Eye (tissue), 1 donor: ENCODE data around the gene PDE4D.
"Not testable (repeated sequence)": the region's sequence is repeated elsewhere in the genome, so short reads cannot be mapped to it uniquely, and the experiment has no call there.

ENCODE experiments used
- DNase-seq: peaks from one replicate; pipeline ENCODE4 v3.0.0-alpha.2; 2015

Gene PDE4D

DNA sequence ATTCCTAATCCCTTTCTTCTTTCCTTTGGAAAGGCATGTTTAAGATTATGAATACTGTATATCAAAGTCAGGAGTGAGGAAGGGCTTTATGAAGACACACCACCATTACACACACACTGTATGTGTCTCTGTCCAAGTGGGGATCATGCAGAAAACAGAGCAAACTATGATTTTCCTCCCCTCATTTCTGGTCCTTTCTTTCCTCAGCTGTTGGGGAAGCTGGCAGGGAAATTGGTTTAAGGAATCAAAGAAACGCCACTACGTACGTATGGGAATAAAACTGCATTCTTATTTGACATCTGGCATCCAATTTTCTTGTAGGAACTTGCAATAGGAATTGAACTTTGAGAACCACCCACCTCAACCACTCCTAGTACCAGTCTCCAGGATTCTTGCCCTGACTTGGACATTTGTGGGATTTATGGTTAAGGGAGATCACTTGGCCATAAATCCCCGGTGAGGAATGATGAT, 125.8 kb downstream of the PDE4D start:
- no peak for DNase-seq

DNA sequence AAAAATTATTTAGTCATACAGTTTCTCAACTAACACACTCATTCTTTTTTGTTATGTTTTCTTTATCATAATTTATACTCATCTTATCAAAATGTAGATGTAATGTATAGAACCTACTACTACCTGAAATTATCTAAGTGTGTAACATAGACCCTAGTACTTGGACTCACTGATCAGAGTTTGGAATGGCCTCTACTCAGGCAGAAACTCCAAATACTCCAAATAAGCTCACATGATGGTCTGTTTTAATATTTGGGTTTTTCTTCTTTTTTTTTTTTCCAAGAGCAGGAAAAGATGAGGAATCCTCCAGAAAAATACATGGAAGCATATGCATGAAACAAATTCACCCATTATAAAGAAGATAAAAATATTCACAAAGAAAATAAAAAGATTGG, 126.3 kb downstream of the PDE4D start:
- no peak for DNase-seq

DNA sequence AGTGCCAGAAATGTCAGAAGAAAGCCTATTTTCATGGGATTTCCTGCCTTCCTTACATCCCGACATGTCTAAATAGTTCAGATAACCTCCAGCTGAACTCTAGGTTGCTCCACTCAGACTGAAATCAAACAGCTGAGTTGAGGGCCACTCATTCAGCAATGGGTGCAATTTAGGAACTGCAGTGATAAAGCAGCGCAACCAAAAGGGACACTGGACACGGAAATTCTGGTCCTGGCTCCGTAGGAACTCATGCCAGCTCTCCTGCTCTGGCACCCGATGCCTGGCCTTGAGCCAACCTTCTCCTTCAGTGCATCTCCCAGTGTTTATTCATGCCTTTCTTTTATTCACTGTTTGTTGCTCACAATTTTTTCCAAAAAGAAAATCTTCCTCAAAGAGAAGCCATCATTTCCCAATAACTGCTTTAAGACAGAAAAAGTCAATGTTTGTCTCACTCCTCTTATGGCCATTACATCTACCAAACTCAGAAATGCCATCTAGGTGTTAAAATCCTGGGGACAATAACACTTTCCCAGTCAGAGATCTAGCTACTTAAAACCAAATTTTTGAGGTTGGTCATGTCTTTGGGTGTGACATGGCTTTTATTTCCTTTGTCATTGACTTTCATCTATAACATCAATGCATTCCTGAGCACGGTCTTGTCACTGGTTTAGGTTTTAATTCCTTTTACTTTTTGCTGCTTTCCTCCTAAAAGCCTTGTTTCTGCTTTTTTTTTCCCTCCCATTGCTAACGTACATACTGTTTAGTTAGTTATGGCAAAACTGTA, 126.9 kb downstream of the PDE4D start:
- DNase-seq = peak; percentile 42

DNA sequence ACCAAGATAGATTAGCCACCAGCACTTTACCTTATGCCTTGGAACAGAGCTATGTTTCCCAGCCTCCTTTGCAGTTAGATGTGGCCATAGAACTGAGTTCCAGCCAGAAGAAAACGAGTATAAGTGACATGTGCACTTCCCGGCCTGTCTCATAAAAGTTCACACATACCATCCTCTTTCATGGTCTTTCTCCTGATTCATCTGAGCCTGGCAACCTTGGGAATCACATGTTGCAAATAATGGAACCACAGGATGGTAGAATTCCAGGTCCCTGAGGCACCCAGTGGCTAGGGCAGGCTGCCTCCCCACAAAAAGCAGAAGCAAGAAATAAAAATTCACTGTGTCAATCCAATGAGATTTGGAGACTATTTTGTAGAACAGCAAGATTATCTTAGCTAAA, 128.1 kb downstream of the PDE4D start:
- no peak for DNase-seq

DNA sequence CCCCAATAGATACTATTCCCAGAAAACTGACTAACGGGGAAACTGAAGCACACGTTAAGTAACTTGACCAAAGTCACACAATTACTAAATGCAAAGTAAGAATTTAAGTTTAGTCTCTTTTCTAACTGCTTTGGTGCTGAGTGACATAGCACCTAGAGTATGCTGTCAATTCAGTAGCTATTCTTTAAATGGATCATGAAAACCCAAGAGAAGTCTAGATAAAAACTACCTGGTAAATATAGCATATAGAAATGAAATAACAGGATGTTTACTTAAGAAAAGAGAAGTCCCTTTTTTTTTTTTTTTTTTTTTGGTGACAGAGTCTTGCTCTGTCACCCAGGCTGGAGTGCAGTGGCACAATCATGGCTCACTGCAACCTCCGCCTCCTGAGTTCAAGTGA, 129.2 kb downstream of the PDE4D start:
- no peak for DNase-seq

DNA sequence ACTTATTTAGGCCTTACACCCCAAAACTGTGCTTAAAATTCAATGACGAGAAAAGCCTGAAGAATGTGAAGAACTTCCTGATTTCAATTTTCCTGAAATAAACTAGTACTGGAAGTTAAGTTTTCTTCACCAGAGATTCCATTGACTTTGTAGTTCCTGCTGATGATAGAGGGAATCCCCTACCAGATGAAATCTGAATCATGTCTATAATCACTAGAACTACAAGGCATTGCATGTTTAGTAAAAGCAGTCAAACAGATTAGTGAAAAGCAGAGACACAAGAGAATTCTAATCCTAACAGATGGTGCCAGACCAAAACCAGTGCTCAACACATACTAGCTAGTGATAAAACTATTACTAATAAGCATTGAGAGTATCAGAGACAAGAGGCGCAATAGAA, 130.0 kb downstream of the PDE4D start:
- no peak for DNase-seq

DNA sequence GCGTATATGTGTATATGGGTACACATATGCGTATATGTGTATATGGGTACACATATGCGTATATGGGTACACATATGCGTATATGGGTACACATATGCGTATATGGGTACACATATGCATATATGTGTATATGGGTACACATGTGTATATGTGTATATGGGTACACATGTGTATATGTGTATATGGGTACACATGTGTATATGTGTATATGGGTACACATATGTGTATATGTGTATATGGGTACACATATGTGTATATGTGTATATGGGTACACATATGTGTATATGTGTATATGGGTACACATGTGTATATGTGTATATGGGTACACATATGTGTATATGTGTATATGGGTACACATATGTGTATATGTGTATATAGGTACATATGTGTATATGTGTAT, 131.3 kb downstream of the PDE4D start:
- DNase-seq = not testable (repeated sequence)

DNA sequence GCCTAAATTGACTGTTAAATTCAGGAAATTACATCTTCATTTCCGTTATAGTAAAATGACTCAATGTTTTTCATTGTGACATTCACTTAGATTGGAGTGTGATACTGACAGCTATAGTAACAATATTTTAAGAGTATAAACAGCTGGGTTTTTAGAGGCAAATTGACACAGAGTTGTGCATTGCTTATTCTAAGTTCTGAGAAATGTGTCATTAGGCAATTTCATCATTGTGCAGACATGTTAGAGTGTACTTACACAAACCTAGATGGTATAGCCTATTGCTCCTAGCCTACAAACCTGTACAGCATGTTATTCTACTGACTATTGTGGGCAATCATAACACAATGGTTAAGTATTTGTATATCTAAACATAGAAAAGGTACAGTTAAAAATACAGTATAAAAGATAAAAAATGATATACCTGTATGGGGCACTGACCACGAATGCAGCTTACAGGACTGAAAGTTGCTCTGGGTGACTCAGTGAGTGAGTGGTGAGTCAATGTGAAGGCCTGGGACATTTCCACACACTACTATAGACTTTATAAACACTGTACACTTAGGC, 132.7 kb downstream of the PDE4D start:
- DNase-seq = no peak

DNA sequence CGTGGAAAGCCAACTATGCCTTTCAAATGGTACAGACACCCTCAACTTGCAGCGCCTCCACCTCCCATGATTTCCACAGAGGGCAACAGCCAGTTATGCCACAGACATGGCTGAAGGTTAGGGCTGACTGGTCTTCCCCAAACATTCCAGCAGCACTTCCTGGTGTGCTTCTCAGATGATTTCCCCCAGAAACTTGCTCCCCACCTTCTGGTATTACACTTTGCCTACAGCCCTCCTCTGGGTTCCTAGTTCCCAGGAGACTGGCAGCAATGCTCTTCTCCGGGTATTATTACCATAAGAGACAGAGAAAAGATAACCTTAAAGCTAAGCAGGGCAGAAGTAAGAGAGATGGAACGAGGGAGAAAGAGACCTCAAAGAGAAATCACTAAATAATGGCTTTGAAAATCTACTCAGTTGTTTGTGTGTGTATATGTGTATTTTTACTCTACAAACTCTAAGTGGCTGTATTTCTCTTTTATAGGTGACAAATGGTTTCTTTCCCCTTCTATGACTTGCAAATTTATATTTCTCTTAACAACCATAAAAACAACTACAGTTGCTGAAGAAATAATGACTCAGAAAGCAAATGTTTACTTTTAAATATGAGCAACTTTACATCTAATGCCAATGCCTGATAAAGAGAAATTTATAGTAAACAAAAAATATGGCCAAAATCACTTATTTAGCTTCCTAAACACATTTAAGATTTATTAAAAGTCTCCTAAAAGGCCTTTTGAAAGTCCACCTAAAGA, 133.8 kb downstream of the PDE4D start:
- no peak for DNase-seq

DNA sequence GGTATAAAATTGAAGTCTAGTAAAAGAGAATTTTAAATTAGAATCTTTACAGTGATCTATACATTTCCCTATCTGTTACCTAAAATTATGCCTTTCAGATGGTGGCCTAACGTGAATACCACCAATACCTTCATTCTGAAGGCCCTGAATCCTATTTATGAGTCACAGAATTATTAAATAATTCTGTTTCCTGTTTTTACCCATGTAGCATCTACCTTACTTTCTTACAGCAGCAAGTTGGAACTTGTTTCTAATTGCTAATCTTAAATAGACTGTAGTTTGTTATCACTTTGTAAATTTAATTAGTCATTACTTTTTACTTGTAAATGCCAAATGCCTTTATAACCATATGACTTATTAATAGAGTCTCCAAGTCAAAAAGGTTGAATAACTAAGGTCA, 135.0 kb downstream of the PDE4D start:
- no peak for DNase-seq

DNA sequence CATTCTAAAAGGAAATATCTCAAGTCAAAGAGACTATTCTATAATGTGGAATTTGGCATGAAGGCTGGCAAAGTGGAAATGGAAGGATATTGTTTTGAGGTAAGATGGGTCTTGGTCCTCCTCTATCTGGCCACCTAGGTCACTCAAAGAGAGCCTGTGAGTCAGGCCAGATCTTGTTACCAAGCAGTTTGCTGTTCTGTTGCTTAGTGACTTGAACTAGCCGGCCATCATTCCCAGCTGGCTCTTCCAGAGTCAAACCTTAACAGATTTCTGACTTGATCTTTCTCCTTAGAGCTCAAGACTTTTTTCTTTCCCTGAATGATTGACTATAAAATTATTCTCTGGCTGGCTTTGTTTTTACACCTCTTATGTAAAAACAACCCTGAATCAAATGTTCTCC, 136.1 kb downstream of the PDE4D start:
- DNase-seq = no peak

DNA sequence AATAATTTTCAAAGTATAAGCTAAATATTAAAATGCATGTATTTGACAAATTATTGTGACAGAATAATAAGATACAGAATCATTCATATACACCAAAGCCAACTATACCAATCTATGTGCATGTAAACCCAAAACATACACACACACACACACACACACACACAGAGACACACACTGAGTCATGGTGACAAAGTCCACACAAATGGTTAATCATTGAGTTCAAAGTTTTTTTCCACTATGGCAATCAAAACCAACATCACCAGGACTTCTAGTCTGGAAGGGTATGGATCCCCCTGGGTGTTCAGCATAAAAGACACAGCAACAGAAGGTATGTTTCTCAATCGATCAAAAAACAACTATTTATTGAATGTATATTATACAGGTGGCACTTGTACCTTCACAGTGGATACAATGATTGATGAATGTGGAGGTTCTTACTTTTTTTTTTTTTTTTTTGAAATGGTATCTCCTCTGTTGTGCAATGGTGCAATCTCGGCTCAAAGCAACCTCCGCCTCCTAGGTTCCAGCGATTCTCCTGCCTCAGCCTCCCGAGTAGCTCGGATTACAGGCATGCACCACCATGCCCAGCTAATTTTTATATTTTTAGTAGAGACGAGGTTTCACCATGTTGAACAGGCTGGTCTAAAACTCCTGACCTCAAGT, 137.0 kb downstream of the PDE4D start:
- DNase-seq = no peak

DNA sequence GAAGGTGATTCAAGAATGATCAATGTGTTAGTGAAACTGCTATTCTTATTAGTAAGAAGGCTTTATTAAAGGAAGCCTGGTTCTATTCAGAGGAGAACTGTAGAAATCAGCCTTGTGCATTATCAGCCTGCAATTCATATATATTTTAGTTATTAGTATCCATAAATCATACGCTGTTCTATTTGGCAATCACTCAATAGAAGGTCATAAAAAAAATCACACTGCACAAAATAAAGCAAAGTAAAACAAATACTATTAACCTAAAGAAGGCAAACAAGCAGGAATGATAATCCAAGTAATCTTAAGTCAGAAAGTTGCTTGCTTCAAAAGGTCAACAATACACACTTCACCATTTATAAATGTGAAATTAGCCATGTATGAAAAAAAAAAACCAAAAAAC, 138.1 kb downstream of the PDE4D start:
- no peak for DNase-seq

DNA sequence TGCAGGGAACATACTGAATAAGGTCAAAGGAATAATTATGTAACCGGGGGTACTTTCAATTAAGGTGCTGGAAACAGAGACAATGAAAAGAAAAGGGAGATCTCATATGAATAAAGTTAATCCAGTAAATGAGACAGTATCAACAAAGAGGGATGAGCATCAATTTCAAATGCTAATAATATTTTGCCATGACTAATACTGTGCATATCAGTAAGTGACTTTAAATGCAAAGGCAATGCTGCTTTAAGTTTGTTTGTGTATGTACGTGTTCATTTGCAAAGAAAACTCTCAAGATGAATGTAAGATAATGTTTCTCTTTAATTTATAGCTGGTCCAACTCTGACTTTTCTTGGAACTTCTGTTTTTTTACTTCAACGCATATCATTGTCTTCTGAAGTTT, 139.9 kb downstream of the PDE4D start:
- no peak for DNase-seq

DNA sequence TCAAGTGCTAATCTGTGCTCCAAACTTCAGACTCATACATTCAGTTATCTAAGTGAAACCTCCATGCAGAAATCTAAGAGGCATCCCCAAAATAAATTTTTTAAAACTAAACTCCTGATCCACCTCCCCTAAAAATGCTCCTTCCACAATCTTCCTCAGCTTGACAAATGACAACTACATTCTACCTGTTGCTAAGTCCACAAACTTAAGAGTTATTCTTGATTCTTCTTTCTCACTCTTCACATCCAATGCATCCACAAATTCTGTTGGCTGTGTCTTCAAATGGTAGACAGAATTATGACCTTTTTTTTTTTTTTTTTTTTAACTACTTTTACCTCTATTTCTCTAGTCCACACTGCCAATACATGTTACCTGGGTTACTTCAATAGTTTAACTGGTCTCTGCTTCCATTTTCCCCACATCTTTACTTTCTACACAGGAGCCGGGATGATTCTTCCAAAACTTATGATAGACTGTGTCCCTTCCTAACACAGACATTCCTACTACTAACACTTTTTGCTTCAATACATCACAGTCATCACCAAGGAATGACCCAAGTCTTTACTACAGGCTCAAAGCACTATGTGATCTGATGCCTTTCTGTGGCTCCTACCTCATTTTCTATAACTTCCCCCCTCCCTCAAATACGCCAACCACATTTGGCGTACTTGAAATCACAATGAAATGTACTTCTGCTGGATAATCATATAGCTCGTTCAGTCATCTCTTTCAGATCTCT, 143.6 kb downstream of the PDE4D start:
- DNase-seq = no peak

DNA sequence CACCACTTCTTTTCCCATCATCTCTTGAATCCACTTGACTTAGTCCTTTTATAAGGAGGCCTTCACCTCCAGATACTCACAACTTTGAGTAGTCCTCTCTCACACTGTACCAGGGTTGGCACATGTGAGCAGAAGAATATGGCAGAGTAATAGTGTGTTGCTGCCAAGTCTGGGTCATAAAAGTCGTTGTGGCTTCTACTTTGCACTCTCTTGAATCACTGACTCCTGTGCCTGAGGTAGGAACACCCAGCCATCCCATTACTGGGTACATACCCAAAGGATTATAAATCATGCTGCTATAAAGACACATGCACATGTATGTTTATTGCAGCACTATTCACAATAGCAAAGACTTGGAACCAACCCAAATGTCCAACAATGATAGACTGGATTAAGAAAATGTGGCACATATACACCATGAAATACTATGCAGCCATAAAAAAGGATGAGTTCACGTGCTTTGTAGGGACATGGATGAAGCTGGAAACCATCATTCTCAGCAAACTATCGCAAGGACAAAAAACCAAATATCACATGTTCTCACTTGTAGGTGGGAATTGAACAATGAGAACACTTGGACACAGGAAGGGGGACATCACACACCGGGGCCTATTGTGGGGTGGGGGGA, 145.4 kb downstream of the PDE4D start:
- DNase-seq = not testable (repeated sequence)

DNA sequence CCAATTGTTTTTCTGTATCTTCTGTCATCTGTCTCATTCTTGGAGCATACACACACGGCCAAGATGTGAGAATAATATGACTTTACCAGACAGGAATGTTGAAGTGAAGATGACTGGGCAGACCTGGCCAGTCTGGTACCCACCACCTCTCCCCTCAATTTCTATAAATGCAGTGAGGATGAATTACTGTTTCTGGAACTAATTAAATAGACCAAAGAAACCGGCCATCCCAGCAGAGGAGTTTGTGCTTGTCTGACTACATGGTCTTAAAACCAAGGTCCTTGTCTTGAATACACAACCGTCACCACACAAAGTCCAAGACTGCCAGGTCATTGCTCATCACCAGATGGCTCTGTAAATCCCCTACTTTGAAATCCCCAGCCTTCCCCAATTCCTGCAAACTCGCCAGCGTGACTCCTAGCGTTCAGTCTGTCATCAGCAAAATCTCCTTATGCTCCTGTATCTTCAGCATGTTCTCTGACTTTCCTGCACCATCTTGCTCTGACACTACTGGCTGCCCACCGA, 147.2 kb downstream of the PDE4D start:
- no peak for DNase-seq

DNA sequence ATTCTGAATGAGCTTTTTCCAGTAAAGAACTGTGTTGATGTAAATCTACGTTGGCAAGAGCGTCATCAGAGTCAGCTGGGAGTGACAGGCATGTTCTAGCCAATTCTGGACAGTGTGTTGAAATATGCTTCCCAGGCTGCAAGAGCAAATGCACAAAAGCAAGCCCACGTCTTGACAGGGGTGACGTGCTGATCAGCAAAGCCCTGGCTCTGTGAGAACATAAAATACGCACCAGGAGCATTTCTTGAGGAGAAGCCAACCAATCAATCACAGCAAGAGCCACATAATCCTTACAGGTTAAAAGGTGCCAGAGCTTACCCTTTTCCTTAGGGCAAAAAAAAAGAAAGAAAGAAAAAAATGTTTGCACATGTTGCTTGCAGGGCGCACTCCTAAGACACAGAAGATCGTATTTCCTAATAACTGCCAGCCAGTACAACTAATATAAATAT, 148.1 kb downstream of the PDE4D start:
- DNase-seq = peak; percentile 80

DNA sequence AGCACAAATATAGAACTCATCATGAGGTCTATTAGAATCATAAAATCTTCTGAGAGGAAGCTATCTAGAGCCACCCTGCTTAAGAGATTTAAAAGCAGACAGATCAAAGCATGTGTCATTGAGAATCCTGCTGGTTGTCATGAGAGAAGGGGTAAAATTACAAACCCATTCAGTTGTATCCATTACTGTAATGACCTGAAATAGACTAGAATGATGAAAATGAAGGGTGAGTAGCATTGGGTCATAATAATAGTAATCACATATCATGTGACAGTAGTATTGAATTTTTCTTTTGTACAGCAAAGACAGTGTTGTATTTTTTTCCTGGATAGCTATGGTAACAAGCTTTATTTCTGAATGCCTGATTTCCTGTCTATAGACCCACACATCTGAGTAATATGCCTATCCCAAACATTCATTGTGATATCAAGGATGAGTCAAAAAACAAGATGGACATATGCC, 149.0 kb downstream of the PDE4D start:
- peak; percentile 40 for DNase-seq

DNA sequence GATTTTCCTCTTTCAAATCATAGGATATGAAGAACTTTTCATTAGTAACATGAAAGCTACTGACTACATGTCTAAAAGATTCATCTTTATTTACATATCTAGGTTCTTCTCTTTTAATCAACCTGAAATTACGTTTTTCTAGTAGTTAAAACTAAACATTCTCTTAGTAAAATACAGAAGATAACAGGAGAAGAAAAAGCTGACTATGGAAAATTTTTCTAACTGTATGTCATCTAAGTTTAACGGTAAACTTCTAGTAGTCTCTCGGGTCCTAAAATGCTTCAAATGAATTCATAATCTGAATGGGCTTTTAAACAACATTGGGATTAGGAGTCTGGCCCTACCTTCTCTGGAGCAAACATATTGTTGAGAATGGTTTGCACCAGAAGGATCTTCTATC, 151.9 kb downstream of the PDE4D start:
- no peak for DNase-seq

DNA sequence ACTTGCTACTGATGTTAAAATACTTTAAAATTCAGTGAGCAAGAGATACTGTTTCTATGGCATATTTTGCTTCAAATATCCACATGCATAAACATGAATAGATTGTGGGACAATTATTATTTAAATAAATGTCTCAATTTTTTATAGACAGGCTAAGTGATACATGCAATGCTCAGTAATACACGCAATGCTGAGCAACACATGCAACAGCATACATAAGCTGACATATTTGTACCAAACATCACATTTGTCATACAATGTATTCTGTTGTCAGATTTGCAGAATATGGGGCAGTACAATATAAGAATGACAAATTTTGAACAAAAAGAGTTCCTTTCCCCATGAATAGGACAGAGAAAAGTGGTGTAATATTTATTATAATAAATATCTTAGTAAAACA, 155.5 kb downstream of the PDE4D start:
- no peak for DNase-seq

DNA sequence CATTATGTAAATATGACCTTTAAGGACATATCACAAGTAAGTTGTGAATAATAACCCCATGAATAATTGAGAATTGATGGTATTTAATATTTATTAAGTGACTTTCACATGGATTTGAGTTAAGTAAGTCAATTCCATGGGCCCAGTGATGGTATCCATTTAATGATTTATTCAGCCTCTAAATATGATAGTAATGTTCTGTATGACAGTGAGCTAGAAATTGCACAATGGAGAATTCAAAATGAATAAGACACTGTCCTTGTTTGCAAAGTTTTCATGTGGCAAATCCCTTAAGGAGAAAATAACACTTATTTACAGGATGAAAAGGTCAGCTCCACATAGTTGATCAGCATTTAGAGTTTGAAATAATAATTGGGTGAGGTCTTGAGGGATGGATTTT, 160.7 kb downstream of the PDE4D start:
- no peak for DNase-seq
